Upper lobe of left lung (tissue), 4 donors: Measurements from ENCODE around the gene CCDC124.

ENCODE experiments used
- CTCF ChIP-seq, 6 experiments: fragments of 450-650 bp in 4 of 6; fragments of 200-600 bp in 2 of 6; sonication (generic) in 2 of 6; IDR thresholded peaks; one replicate each; pipeline ENCODE4 v1.5.1; 2016 to 2019; ENCODE audit warnings: antibody characterized with exemption in 6 of 6
- EP300 ChIP-seq, 4 donors: sonication (generic); formaldehyde crosslinking; IDR thresholded peaks; one replicate each; pipeline ENCODE4 v1.5.1; 2017; ENCODE audit warnings: antibody characterized with exemption in 4 of 4, control low read depth in 2 of 4

GRCh38 chr19:17889609-17890214, 43.1 kb upstream of the CCDC124 start:
- TF ChIP-seq CTCF (IDR thresholded peaks at IDR 0.05) (no peak), EP300 (IDR thresholded peaks at IDR 0.05) (no peak)
